ENCODE results near the gene TAX1BP3.

GRCh38 chr17:3695723-3696411, 27.5 kb upstream of the TAX1BP3 start, which contains the start of gene P2RX5:
- TF ChIP-seq POLR2A (IDR thresholded peaks at IDR 0.05; ENCODE audit: low read depth, low read length): no peak
- no peak for TF ChIP-seq PAX5 (IDR thresholded peaks at IDR 0.05; ENCODE audit: insufficient read depth, low read length, severe bottlenecking)
- TF ChIP-seq TAF1 (IDR thresholded peaks at IDR 0.05; ENCODE audit: low read depth, low read length): no peak
- no peak for TF ChIP-seq POLR2AphosphoS5 (IDR thresholded peaks at IDR 0.05; ENCODE audit: low read depth, low read length)
- TF ChIP-seq SPI1 (IDR thresholded peaks at IDR 0.05; ENCODE audit: low read depth, low read length): peak; percentile 81
- peak; percentile 40; the same call in 1 of the 2 replicates for TF ChIP-seq POU2F2 (IDR thresholded peaks at IDR 0.05; ENCODE audit: low read depth, low read length)

All from GM12891 (cell line).